ENCODE results near the gene CEP128.

The CEP128 gene

GRCh38 chr14:80491650-80492049, 449.9 kb downstream of the CEP128 start:
- TF ChIP-seq CTCF (IDR thresholded peaks at IDR 0.05; ENCODE audit: borderline replicate concordance, insufficient read depth, low read depth, low read length) = no peak

GRCh38 chr14:80491131-80491530, 450.4 kb downstream of the CEP128 start:
- no peak for TF ChIP-seq CTCF (IDR thresholded peaks at IDR 0.05; ENCODE audit: borderline replicate concordance, insufficient read depth, low read depth, low read length)
- H3K4me3 ChIP-seq (ENCODE audit: low read depth, low read length) = no peak overlapping the region

More at GRCh38 chr14:80491650-80492049, 449.9 kb downstream of the CEP128 start:
- H3K4me3 ChIP-seq (ENCODE audit: low read depth, low read length) = no peak overlapping the region

- no peak overlapping the region for H3K4me3 ChIP-seq (ENCODE audit: low read depth, low read length)
Observed at GRCh38 chr14:80489513-80489912, 452.0 kb downstream of the CEP128 start.

GRCh38 chr14:80485764-80486163, 455.8 kb downstream of the CEP128 start:
- no peak for TF ChIP-seq CTCF (IDR thresholded peaks at IDR 0.05; ENCODE audit: borderline replicate concordance, insufficient read depth, low read depth, low read length)
- no peak overlapping the region for H3K4me3 ChIP-seq (ENCODE audit: low read depth, low read length)

More at GRCh38 chr14:80489513-80489912, 452.0 kb downstream of the CEP128 start:
- TF ChIP-seq CTCF (IDR thresholded peaks at IDR 0.05; ENCODE audit: borderline replicate concordance, insufficient read depth, low read depth, low read length) = no peak

- TF ChIP-seq CTCF (IDR thresholded peaks at IDR 0.05; ENCODE audit: borderline replicate concordance, insufficient read depth, low read depth, low read length) = no peak
- no peak overlapping the region for H3K4me3 ChIP-seq (ENCODE audit: low read depth, low read length)
Observed at GRCh38 chr14:80483331-80483730, 458.2 kb downstream of the CEP128 start.

GRCh38 chr14:80477388-80478160, 464.0 kb downstream of the CEP128 start:
- H3K4me3 ChIP-seq (ENCODE audit: low read depth, low read length) = no peak overlapping the region
- TF ChIP-seq CTCF (IDR thresholded peaks at IDR 0.05; ENCODE audit: borderline replicate concordance, insufficient read depth, low read depth, low read length) = no peak

GRCh38 chr14:80475074-80475473, 466.5 kb downstream of the CEP128 start:
- no peak for TF ChIP-seq CTCF (IDR thresholded peaks at IDR 0.05; ENCODE audit: borderline replicate concordance, insufficient read depth, low read depth, low read length)
- H3K4me3 ChIP-seq (ENCODE audit: low read depth, low read length) = no peak overlapping the region
